ENCODE measurements around the gene MADD. TPM values are rescaled to one million over a fixed set of nuclear protein-coding genes. Genes with fewer than 3 reads are reported as not detected.

Gene MADD
- total RNA-seq, 1 donor from 2014 or later: 23.8 TPM

DNA sequence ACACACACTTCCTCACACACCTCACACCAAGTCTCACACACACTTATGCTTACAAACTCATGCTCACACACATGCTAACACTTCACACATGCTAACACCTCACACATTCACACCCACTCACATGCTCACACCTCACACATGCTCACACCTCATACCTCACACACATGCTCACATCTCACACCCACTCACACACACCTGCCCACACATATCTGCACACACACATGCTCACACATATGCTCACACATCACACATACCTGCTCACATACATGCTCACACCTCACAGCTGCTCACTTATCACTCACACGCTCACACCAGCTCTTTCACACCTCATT is 87.0 kb downstream of the MADD start:
- DNase-seq (ENCODE audit: low read depth): no peak

GRCh38 chr11:47357985-47358730 is 88.2 kb downstream of the MADD start:
- no peak for DNase-seq (ENCODE audit: low read depth)

DNA sequence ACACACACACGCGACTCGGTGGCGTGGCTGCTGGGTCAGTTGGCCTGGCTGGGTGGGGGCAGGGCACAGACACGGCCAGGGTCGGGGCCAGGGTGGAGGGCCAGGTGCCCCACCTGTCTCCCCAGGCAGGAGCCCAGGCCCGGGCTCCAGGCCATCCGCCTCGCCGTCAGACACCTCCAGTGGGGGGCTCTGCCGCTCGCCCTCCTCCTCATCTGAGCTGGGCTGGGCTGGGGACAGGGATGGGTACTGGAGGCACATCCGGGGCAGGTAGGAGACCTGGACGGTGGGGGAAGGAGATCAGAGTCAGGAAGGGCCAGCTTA is 88.8 kb downstream of the MADD start:
- DNase-seq (ENCODE audit: low read depth): no peak

DNA sequence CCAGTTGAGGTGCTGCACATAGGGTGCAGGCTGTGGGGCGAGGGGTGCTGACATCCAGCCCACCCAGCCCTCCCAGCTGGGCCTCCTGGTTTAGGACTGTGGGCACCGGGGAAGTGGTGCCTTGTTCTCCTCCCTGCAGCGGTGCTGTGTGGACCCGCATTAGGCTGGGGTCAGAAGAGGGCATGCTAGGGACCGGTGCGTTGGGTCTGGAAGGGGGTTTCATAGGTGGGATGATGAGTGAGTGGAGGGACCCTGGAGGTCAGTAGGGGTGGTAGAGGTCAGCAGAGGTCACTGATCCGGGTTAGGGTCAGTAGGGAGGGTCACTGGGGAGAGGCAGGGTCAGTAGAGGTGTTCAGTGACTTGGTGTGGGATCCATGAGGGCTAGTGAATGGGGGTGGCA is 89.2 kb downstream of the MADD start:
- no peak for DNase-seq (ENCODE audit: low read depth)

DNA sequence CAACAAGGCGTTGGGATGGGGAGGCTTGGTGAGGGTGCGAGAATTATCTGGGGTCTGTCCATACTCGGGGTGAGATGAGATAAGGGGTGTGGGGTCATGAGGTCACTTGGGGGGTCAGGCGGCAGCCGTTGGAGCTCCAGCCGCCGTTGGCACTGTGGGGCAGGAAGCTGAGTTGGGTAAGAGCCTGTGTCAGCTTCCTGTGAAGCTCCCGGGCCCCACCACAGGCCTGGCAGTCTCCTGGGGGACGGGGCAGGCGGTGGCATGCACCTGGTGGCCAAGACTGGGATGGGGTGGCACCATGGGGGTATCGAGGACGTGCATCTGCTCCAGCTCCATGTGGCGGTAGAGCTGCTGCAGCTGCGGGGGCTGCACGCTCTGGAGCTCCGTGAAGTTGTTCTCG is 89.7 kb downstream of the MADD start:
- DNase-seq (ENCODE audit: low read depth): no peak

GRCh38 chr11:47360341-47360740 is 90.4 kb downstream of the MADD start:
- DNase-seq (ENCODE audit: low read depth): no peak

DNA sequence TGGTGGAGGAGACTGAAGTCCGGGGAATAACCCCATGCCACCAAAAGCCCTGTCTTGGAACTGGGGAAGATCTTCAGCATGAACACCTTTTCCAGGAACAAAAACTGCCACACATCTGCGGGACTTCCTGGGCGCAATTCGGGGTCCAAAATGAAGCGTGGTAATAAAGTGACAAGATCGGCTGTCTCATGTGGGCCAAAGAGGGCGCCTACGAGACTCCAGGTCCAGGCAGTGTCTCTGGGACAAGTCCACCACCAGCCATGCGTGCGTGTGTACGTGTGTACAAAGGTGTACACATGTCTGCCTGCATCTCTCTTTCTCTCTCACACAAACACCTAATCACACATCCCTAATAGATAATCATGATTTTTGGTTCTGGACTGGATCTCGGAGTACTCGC is 91.5 kb downstream of the MADD start:
- DNase-seq (ENCODE audit: low read depth): no peak

GRCh38 chr11:47366020-47366490 is 96.1 kb downstream of the MADD start:
- no peak for DNase-seq (ENCODE audit: low read depth)

- DNase-seq (ENCODE audit: low read depth): no peak
Measured at GRCh38 chr11:47369676-47370075, 99.7 kb downstream of the MADD start.

DNA sequence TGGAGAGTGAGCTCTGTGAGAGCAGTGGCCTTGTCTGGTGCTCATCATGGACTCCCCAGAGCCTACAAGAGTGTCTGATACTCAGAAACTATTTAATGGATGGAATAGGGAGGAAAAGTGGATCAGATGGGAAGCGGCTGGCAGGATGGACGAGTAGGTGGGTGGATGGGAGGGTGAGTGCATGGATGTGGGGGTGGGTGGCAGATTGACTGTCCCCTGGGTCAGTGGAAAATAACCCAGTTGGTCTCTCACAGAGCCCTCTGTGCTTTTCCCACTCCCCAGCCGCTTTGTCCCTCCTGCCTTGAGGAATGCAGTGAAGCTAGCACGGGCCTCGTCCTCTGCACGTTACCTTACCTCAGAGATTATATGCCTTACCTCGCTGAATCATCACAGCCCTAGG is 102.5 kb downstream of the MADD start:
- DNase-seq (ENCODE audit: low read depth): no peak

DNA sequence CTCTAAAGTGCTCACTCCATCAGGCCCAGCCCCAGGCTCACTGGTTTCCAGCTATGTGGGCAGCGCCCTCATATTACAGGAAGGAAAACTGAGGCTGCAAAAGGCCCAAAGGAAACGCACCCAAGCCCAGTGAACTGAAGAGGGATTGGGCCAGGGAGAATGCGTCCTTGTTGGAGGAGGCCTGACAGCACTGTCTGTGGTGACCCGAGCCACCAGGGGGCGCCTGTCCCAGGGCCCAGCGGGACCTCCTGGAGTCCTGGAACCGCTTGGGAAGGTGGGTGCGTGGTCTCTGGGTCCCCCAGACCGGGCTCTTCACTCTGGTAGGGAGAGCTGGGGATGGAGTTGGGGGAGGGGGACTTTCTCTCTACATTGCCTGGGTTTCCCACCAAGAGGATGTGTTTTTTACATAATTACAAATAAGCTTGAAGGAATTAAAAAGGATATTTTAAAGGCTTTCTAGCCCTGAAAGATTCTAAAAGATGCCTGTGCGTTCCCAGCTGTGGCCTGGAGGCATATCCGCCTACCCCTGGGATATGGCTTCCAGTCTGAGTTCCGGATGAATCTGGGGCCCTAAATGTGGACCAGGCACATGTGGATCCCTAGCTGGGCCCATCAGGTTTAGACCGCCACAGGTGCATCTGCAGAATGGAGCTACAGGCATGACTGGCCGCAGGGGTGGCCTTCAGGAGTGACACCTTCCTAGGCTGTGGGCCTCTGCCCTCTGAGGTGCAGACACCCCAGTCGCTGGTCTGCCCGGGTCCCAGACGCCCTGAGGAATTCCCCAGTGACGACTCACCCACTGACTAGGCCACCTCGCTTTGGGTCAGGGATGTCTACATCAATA is 104.2 kb downstream of the MADD start:
- peak; percentile 34 for DNase-seq (ENCODE audit: low read depth)

DNA sequence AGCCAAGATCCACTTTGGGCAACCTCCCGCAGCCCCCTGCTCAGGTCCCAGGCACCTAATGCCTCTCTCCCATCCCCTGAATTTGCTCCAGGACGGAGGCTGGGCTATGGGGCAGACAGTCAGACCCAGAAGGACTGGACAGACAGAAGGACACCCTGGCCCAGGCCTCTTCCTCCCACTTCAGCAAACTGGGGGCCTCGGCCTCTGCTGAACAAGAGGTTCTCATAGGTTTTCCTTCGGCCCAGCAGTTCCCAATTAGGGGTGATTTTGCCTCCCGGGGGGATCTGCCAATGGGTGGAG is 104.7 kb downstream of the MADD start:
- no peak for DNase-seq (ENCODE audit: low read depth)

DNA sequence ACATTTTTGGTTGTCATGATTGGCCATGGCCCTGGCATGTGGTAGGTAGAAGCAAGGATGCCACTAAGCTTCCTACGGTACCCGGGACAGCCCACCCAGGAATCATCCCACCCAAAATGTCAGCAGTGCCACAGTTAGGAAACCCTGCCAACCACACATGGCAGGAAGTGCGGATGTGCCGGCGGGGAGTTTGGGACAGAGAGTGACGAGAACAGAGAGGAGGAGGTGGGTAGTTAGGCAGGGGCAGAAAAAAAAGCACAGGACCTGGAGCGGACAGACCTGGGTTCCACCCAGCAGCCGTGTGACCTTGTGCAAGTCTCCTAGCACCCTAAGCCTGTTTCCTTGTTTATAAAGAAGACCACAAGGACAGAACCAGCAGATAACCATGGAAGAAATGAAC is 105.1 kb downstream of the MADD start:
- no peak for DNase-seq (ENCODE audit: low read depth)

GRCh38 chr11:47375546-47376085 is 105.7 kb downstream of the MADD start:
- no peak for DNase-seq (ENCODE audit: low read depth)

GRCh38 chr11:47376107-47376524 is 106.2 kb downstream of the MADD start:
- peak; percentile 44 for DNase-seq (ENCODE audit: low read depth)

GRCh38 chr11:47376525-47377371 is 106.8 kb downstream of the MADD start:
- DNase-seq (ENCODE audit: low read depth): no peak

- no peak for DNase-seq (ENCODE audit: low read depth)
Measured at GRCh38 chr11:47377571-47378009, 107.7 kb downstream of the MADD start.

GRCh38 chr11:47378010-47378835 is 108.3 kb downstream of the MADD start, which contains the start of gene SPI1:
TSS of gene SPI1 (minus strand) at chr11:47378547. CDS start at chr11:47378353, 194 bp downstream.
- no peak for DNase-seq (ENCODE audit: low read depth)

DNA sequence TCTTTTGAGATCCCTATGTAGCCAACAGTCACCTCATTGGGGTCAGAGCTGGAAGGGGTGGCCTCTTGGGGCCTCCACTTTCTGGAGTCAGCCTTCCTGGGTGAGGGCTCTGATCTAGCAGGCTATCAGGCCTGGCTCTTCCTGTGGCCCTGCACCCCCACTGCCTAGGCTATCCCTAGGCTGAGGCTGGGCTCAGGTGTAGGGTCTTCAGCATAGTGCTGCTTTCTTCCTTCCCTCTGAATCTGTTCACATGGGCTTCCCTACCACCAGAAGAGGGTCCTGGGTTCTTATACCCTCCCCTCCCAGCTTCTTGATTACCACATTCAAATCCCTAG is 108.9 kb downstream of the MADD start:
- no peak for DNase-seq (ENCODE audit: low read depth)

DNA sequence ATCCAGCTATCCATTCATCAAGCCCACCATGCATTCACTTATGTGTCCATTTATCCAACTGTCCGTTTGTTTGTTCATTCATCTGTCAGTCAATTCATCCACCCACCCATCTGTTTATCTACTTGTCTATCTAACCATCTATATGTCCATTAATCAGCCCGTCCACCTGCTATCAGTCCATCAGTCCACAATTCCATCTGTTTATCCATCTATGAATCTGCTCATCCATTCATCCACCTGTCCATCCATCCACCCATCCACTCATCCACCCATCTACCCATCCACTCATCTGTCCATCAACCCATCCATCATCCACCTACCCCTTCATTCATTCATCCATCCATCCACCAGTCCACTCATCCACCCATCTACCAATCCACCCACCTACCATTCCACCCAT is 109.4 kb downstream of the MADD start:
- DNase-seq (ENCODE audit: low read depth): no peak
